Measurements from ENCODE around the gene VAT1. TPM values are rescaled to one million over a fixed set of nuclear protein-coding genes. Genes with fewer than 3 reads are reported as not detected.
"Not testable (repeated sequence)": the region's sequence is repeated elsewhere in the genome, so short reads cannot be mapped to it uniquely, and the experiment has no call there.

The VAT1 gene
- polyA plus RNA-seq, 1 donor from 2014 or later: 151 TPM

DNA sequence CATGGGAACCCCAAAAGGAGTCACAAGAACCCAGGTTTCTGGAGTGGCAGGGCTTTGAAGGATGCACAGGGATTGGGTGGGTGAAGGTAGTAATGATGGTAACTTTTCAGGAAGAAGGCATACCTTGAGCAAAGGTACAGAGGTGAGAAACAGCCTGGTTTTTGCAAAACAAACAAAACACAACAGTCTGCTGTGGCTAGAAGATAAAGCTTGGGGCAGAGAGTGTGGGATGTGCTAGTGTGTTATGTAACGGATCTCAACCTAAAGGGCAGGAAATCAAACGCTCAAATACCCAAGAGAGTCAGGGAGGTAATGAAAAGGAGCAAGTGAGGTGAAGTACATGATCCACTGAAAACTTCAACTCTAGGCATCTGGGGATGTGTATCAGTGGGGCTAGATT is 46.9 kb downstream of the VAT1 start:
- Histone ChIP-seq H3F3A (ENCODE audit: insufficient read depth, low read length, poor library complexity, severe bottlenecking) (no peaks in the 10 kb centered on the region), H3K4me2 (ENCODE audit: low read length) (no peak overlapping the region), H3K4me3 (ENCODE audit: low read length) (no peak overlapping the region), H4K20me1 (ENCODE audit: insufficient read depth) (no peaks in the 10 kb centered on the region), H2AFZ (ENCODE audit: low read depth, low read length) (no peak overlapping the region), H3K9me3 (ENCODE audit: low read length) (no peaks in the 10 kb centered on the region), H3K79me2 (replicated peaks; ENCODE audit: insufficient read depth, low read length) (peaks cover 6% of the 10 kb centered on the region), H3K27ac (ENCODE audit: low read length) (no peak overlapping the region), H3K9me2 (ENCODE audit: insufficient read depth, low read length) (no peaks in the 10 kb centered on the region), H3K36me3 (ENCODE audit: insufficient read depth, low read length) (no peaks in the 10 kb centered on the region), H3K9ac (ENCODE audit: low read length) (no peak overlapping the region), H3K27me3 (ENCODE audit: insufficient read depth, low read depth, low read length) (no peaks in the 10 kb centered on the region)
- TF ChIP-seq EP300 (conservative IDR thresholded peaks at IDR 0.05; ENCODE audit: poor library complexity, severe bottlenecking) (no peak), MXI1 (conservative IDR thresholded peaks at IDR 0.05; ENCODE audit: poor library complexity, severe bottlenecking) (no peak), SMC3 (conservative IDR thresholded peaks at IDR 0.05; ENCODE audit: poor library complexity) (no peak), REST (IDR thresholded peaks at IDR 0.05; ENCODE audit: borderline replicate concordance) (no peak), RAD21 (conservative IDR thresholded peaks at IDR 0.05) (no peak), TAF1 (IDR thresholded peaks at IDR 0.05; ENCODE audit: low read depth) (no peak), POLR2AphosphoS5 (IDR thresholded peaks at IDR 0.05) (no peak), CTCF (IDR thresholded peaks at IDR 0.05; ENCODE audit: poor library complexity, severe bottlenecking) (no peak), EZH2 (IDR thresholded peaks at IDR 0.05; ENCODE audit: borderline replicate concordance, insufficient read depth, low read length, poor library complexity, severe bottlenecking) (no peak)

DNA sequence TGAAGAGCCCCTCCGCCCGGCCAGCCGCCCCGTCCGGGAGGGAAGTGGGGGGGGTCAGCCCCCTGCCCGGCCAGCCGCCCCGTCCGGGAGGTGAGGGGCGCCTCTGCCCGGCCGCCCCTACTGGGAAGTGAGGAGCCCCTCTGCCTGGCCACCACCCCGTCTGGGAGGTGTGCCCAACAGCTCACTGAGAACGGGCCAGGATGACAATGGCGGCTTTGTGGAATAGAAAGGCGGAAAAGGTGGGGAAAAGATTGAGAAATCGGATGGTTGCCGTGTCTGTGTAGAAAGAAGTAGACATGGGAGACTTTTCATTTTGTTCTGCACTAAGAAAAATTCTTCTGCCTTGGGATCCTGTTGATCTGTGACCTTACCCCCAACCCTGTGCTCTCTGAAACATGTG is 48.9 kb downstream of the VAT1 start:
- not testable (repeated sequence) for H3K9ac ChIP-seq (ENCODE audit: low read length)

GRCh38 chr17:42971589-42971988 is 50.6 kb downstream of the VAT1 start:
- Histone ChIP-seq H3K9ac (ENCODE audit: low read length) (no peak overlapping the region), H3K4me2 (ENCODE audit: low read length) (no peak overlapping the region), H4K20me1 (ENCODE audit: insufficient read depth) (no peaks in the 10 kb centered on the region), H3K36me3 (ENCODE audit: insufficient read depth, low read length) (no peaks in the 10 kb centered on the region), H3K9me3 (ENCODE audit: low read length) (no peaks in the 10 kb centered on the region), H3F3A (ENCODE audit: insufficient read depth, low read length, poor library complexity, severe bottlenecking) (no peaks in the 10 kb centered on the region), H3K4me3 (ENCODE audit: low read length) (no peak overlapping the region), H3K9me2 (ENCODE audit: insufficient read depth, low read length) (no peaks in the 10 kb centered on the region), H3K27ac (ENCODE audit: low read length) (no peak overlapping the region), H3K27me3 (ENCODE audit: insufficient read depth, low read depth, low read length) (no peaks in the 10 kb centered on the region), H2AFZ (ENCODE audit: low read depth, low read length) (no peak overlapping the region), H3K79me2 (replicated peaks; ENCODE audit: insufficient read depth, low read length) (no peaks in the 10 kb centered on the region)
- TF ChIP-seq SMC3 (conservative IDR thresholded peaks at IDR 0.05; ENCODE audit: poor library complexity): no peak
- no peak for TF ChIP-seq RAD21 (conservative IDR thresholded peaks at IDR 0.05)
- TF ChIP-seq MXI1 (conservative IDR thresholded peaks at IDR 0.05; ENCODE audit: poor library complexity, severe bottlenecking): no peak
- TF ChIP-seq EP300 (conservative IDR thresholded peaks at IDR 0.05; ENCODE audit: poor library complexity, severe bottlenecking): no peak
- no peak for TF ChIP-seq POLR2AphosphoS5 (IDR thresholded peaks at IDR 0.05)
- TF ChIP-seq REST (IDR thresholded peaks at IDR 0.05; ENCODE audit: borderline replicate concordance): no peak
- TF ChIP-seq TAF1 (IDR thresholded peaks at IDR 0.05; ENCODE audit: low read depth): no peak
- no peak for TF ChIP-seq CTCF (IDR thresholded peaks at IDR 0.05; ENCODE audit: poor library complexity, severe bottlenecking)

More for the DNA sequence above, 48.9 kb downstream of the VAT1 start:
- H3K27ac ChIP-seq (ENCODE audit: low read length); H2AFZ ChIP-seq (ENCODE audit: low read depth, low read length); H3K9me3 ChIP-seq (ENCODE audit: low read length); H3K36me3 ChIP-seq (ENCODE audit: insufficient read depth, low read length); H3K27me3 ChIP-seq (ENCODE audit: insufficient read depth, low read depth, low read length); H3K4me3 ChIP-seq (ENCODE audit: low read length); H3K4me2 ChIP-seq (ENCODE audit: low read length); H3K79me2 ChIP-seq (replicated peaks; ENCODE audit: insufficient read depth, low read length); H3F3A ChIP-seq (ENCODE audit: insufficient read depth, low read length, poor library complexity, severe bottlenecking); H4K20me1 ChIP-seq (ENCODE audit: insufficient read depth); H3K9me2 ChIP-seq (ENCODE audit: insufficient read depth, low read length): not testable (repeated sequence)

Measured in neural cell (in vitro differentiated cells).